HCT116 (cell line): ENCODE data around the gene ALAS1. TPM values are rescaled to one million over a fixed set of nuclear protein-coding genes. Genes with fewer than 3 reads are reported as not detected.

Experiments
- ATAC-seq: fragments of 200-7000 bp; cut with Tn5 transposase; 2 replicates; pipeline ENCODE4 v1.9.1; 2020; ENCODE audit warnings: mild to moderate bottlenecking, moderate library complexity
- BruUV-seq: library from RNA; stranded (reverse); fragments of 400-500 nt; replicated peaks from 2 replicates; lab custom pipeline; 2021; lab: Mats Ljungman, UMichigan
- CTCF ChIA-PET: fragments of 300-600 bp; sonication (Branson Sonifier 250); formaldehyde crosslinking; loops from one replicate; lab custom pipeline; 2021; ENCODE audit warnings: antibody characterized with exemption; lab: Charles Lee
- POLR2A ChIA-PET: fragments of 300-600, 350-600 bp; sonication (Branson Sonifier 250); formaldehyde crosslinking; loops from one replicate; lab custom pipeline; 2021; ENCODE audit warnings: antibody characterized with exemption; lab: Charles Lee
- RAD21 ChIA-PET, 2 experiments: fragments of 300-600 bp; sonication (Branson Sonifier 250); formaldehyde crosslinking; loops; one replicate each; lab custom pipeline; 2023; ENCODE audit warnings: low total read pairs in 2 of 2; ENCODE audit not compliant: uncharacterized antibody in 2 of 2, unreplicated experiment in 2 of 2, low non-redundant PET in 1 of 2; lab: Charles Lee
- DNase-seq: peaks from one replicate; pipeline ENCODE4 v3.0.0-alpha.2; 2010; ENCODE audit warnings: low read depth, low spot score
- H2AFZ ChIP-seq: fragments of 200-600 bp; shearing (Covaris generic), sonication (generic); 2 replicates; pipeline ENCODE4 v1.6.1; 2017; ENCODE audit warnings: low read depth, mixed run types, mixed read lengths, antibody characterized with exemption, low read length; ENCODE audit not compliant: poor library complexity, severe bottlenecking
- H3K27ac ChIP-seq: 2 replicates; pipeline ENCODE4 v1.5.1; 2012; ENCODE audit warnings: low read depth, low read length
- H3K27me3 ChIP-seq: fragments of 200-600 bp; sonication (generic); 2 replicates; pipeline ENCODE4 v1.6.1; 2016; ENCODE audit warnings: mixed run types, low read length, mixed read lengths; ENCODE audit not compliant: insufficient read depth
- H3K36me3 ChIP-seq, 2 experiments: fragments of 200-500 bp in 1 of 2; fragments of 200-600 bp in 1 of 2; sonication (Bioruptor generic) in 1 of 2; sonication (generic) in 1 of 2; 2 replicates each; pipeline versions ENCODE4 v1.5.1 to v1.6.1; 2014 to 2016; ENCODE audit warnings: low read length in 2 of 2, inconsistent platforms in 1 of 2, mixed read lengths in 1 of 2, mixed run types in 1 of 2; ENCODE audit not compliant: insufficient read depth in 2 of 2, control insufficient read depth in 1 of 2
- H3K4me1 ChIP-seq, 2 experiments: fragments of 200-600 bp in 1 of 2; sonication (generic) in 1 of 2; 2 replicates each; pipeline versions ENCODE4 v1.5.1 to v1.6.1; 2012 to 2017; ENCODE audit warnings: low read length in 2 of 2, inconsistent platforms in 1 of 2, mild to moderate bottlenecking in 1 of 2, mixed read lengths in 1 of 2, mixed run types in 1 of 2, moderate library complexity in 1 of 2; ENCODE audit not compliant: insufficient read depth in 2 of 2, control insufficient read depth in 1 of 2
- H3K4me2 ChIP-seq: fragments of 200-600 bp; sonication (generic); 2 replicates; pipeline ENCODE4 v1.6.1; 2017; ENCODE audit warnings: mixed run types, low read length, mixed read lengths
- H3K4me3 ChIP-seq, 2 experiments: fragments of 200-600 bp in 1 of 2; sonication (generic) in 1 of 2; replicated peaks in 1 of 2; 2 replicates each; pipeline ENCODE4 v1.5.1; 2011 to 2016; ENCODE audit warnings: low read length in 2 of 2, control low read depth in 1 of 2, low read depth in 1 of 2, mild to moderate bottlenecking in 1 of 2, mixed read lengths in 1 of 2, mixed run types in 1 of 2
- H3K79me2 ChIP-seq: fragments of 200-600 bp; sonication (generic); 2 replicates; pipeline ENCODE4 v1.6.1; 2017; ENCODE audit warnings: mild to moderate bottlenecking, mixed run types, low read length, moderate library complexity, mixed read lengths; ENCODE audit not compliant: insufficient read depth
- H3K9ac ChIP-seq: fragments of 200-600 bp; sonication (generic); 2 replicates; pipeline ENCODE4 v1.6.1; 2016; ENCODE audit warnings: low read length, mixed read lengths
- H3K9me2 ChIP-seq: fragments of 200-600 bp; sonication (generic), shearing (Covaris generic); 2 replicates; pipeline ENCODE4 v1.6.1; 2017; ENCODE audit warnings: mixed run types, mild to moderate bottlenecking, moderate library complexity; ENCODE audit not compliant: insufficient read depth
- H3K9me3 ChIP-seq, 2 experiments: fragments of 200-500 bp in 1 of 2; fragments of 200-600 bp in 1 of 2; sonication (Bioruptor generic) in 1 of 2; sonication (generic) in 1 of 2; 2 replicates each; pipeline ENCODE4 v1.6.1; 2014 to 2017; ENCODE audit warnings: low read length in 2 of 2, mixed read lengths in 2 of 2, inconsistent platforms in 1 of 2, low read depth in 1 of 2, mild to moderate bottlenecking in 1 of 2, mixed run types in 1 of 2, moderate library complexity in 1 of 2; ENCODE audit not compliant: control insufficient read depth in 1 of 2, insufficient read depth in 1 of 2
- H4K20me1 ChIP-seq: fragments of 200-600 bp; sonication (generic), shearing (Covaris generic); 2 replicates; pipeline ENCODE4 v1.6.1; 2017; ENCODE audit warnings: mixed run types, mild to moderate bottlenecking, moderate library complexity; ENCODE audit not compliant: insufficient read depth
- CTCF ChIP-seq, 3 experiments: fragments of 200-600 bp in 1 of 3; sonication (generic) in 1 of 3; IDR thresholded peaks in 2 of 3; conservative IDR thresholded peaks in 1 of 3; 2 replicates each; pipeline ENCODE4 v1.5.1; 2012 to 2017; ENCODE audit warnings: low read depth in 2 of 3, low read length in 2 of 3, antibody characterized with exemption in 1 of 3, borderline replicate concordance in 1 of 3, control low read depth in 1 of 3, mild to moderate bottlenecking in 1 of 3, mixed read lengths in 1 of 3, mixed run types in 1 of 3, moderate library complexity in 1 of 3; ENCODE audit not compliant: insufficient read depth in 1 of 3
- ELF1 ChIP-seq: IDR thresholded peaks from 2 replicates; pipeline ENCODE4 v1.6.1; 2012; ENCODE audit warnings: low read depth, borderline replicate concordance
- EZH2 ChIP-seq: fragments of 200-600 bp; sonication (generic); IDR thresholded peaks from 2 replicates; pipeline ENCODE4 v1.6.1; 2017; ENCODE audit warnings: antibody characterized with exemption, mixed run types
- FOSL1 ChIP-seq: IDR thresholded peaks from 2 replicates; pipeline ENCODE4 v1.6.1; 2012; ENCODE audit warnings: low read depth
- SIN3A ChIP-seq: IDR thresholded peaks from 2 replicates; pipeline ENCODE4 v1.6.1; 2012; ENCODE audit warnings: low read depth
- TCF7L2 ChIP-seq: IDR thresholded peaks from 2 replicates; pipeline ENCODE4 v1.7.0; 2011; ENCODE audit warnings: borderline replicate concordance, inconsistent platforms; ENCODE audit not compliant: insufficient read depth, insufficient read length; ENCODE audit errors: extremely low read depth
- YY1 ChIP-seq: IDR thresholded peaks from 2 replicates; pipeline ENCODE4 v1.6.1; 2011; ENCODE audit warnings: low read length, low read depth, moderate library complexity, mild to moderate bottlenecking; ENCODE audit not compliant: insufficient replicate concordance; ENCODE audit errors: extremely low read depth
- ZNF274 ChIP-seq: fragments of 200-500 bp; sonication (Bioruptor generic); IDR thresholded peaks from 2 replicates; pipeline ENCODE4 v1.6.1; 2014; ENCODE audit warnings: mild to moderate bottlenecking, low read depth, low read length, inconsistent platforms
- intact Hi-C: fragments of 100-400 bp; cut with micrococcal nuclease; formaldehyde crosslinking; loops from 2 replicates; pipeline ENCODE4 v1.10.0; 2022
- total RNA-seq: library from RNA; stranded (reverse); gene quantifications from one replicate; pipeline ENCODE4 v1.2.1, GENCODE V29; 2021; ENCODE audit not compliant: unreplicated experiment

Gene ALAS1
- total RNA-seq, 1 experiment from 2014 or later: 74.0 TPM

- no peaks in the 10 kb centered on the region for H3K4me1 ChIP-seq
- BruUV-seq: no TSS peak
- ChIA-PET RAD21 (no interaction called here), CTCF (no interaction called here), POLR2A (no interaction called here)
- no peaks in the 10 kb centered on the region for H3K27me3 ChIP-seq
- TF ChIP-seq ELF1: no peak
- TF ChIP-seq EZH2: no peak
- no peak for TF ChIP-seq TCF7L2
- no peak for TF ChIP-seq FOSL1
- TF ChIP-seq ZNF274: no peak
- TF ChIP-seq YY1: no peak
- no peak for TF ChIP-seq SIN3A
- TF ChIP-seq CTCF (IDR thresholded peaks at IDR 0.05 in 2 of 3, conservative IDR thresholded peaks at IDR 0.05 in 1 of 3; ENCODE audit: borderline replicate concordance in 1 of 3, insufficient read depth in 1 of 3, low read depth in 2 of 3, low read length in 2 of 3): no peak
- H2AFZ ChIP-seq: no peak overlapping the region
- peaks cover 20% of the 10 kb centered on the region for H3K79me2 ChIP-seq
- H4K20me1 ChIP-seq: no peaks in the 10 kb centered on the region
- ATAC-seq (no peak), DNase-seq (no peak)
- H3K9ac ChIP-seq: no peak overlapping the region
- H3K4me3 ChIP-seq: no peak overlapping the region
- H3K4me2 ChIP-seq: no peak overlapping the region
- no peaks in the 10 kb centered on the region for H3K9me2 ChIP-seq
- no peak overlapping the region; the same call in 1 of the 2 replicates for H3K27ac ChIP-seq
- intact Hi-C loops: no loop called here
- peaks cover 46 to 69% of the 10 kb centered on the region in 2 experiments for H3K36me3 ChIP-seq
- H3K9me3 ChIP-seq: no peaks in the 10 kb centered on the region
Observed at GRCh38 chr3:52253314-52254304, 55.6 kb downstream of the ALAS1 start.
